GM04503 (cell line): ENCODE data around the gene TNFAIP8L2.
"Not testable (repeated sequence)": the region's sequence is repeated elsewhere in the genome, so short reads cannot be mapped to it uniquely, and the experiment has no call there.

ENCODE experiments used
- DNase-seq: peaks from one replicate; pipeline ENCODE4 v3.0.0-alpha.2; 2012; ENCODE audit warnings: low read depth

The TNFAIP8L2 gene

DNA sequence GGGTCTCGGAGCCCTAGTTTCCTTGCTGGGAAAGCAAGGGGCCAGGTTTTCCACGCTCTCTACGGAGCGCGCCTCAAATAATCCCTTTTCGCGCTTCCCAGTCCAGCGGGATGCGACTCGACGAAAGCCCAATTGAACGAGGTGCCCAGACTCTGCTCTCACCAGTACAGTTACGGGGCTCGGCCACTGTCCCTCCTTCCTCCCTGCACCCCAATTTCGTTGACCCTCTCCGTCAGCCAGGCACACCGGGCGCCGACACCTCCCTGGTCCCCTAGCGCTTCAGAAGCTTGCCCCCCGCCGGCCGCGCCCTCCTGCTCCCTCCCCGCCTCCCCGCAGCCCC is 10.4 kb upstream of the TNFAIP8L2 start:
- no peak for DNase-seq

DNA sequence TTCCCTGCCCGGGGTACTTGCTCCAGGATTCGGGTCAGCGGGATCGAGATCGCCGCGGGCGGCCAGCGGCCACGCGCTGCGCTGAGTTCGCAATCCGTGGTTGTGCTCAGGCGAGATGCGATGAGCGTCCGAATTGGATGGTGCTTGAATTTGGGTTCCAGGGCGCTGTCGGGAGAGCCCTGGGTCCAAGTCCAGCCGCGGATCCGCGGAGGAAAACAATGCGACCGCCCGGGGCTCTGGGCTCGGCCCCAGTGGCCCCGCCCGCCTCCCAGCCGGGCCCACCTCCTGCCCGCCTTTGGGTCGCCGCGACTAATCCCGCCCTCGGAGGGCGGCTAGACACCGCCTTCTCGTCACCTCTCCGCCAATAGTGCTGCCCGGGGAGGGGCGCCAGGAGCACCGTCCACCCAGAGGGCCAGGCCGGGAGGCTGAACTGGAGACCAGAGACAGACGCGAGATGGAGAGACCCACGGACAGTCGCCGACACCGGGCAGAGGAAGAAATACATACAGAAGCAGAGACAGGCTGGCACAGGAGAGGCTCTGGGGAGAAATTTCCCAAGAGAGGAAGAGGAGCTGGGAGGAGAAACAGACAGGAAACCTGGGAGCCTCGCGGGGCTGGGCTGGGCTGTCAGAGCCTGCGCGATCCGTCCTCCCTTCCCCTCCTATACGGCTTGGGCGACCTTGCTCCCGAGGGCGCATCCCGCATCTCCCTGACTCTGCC is 9.9 kb upstream of the TNFAIP8L2 start, which contains the start of gene SEMA6C:
Gene SEMA6C, minus strand, starts transcription at position 220 of the 720 bp plus-strand sequence. CDS start 4,010 bp downstream, outside the sequence.
- DNase-seq = peak; percentile 73

DNA sequence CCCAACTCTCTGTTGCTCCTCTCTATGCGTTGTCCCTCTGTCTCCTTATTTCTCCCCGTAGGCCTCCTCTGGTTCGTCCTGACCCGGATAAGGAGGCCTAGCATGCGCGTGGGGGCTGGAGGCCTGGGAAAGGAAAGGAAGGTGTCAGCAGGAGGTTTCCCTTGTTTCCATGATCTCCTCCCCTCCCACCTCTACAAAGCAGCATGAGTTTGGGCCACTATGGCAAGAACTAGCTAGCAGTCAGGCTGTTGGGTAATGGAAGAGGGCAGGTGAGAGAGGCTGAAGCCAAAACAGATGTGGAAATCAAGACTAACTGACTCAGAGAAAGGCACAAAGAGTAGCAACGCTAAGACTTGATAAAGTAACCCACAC is 9.3 kb upstream of the TNFAIP8L2 start:
- DNase-seq = no peak

GRCh38 chr1:151147665-151148064 is 8.8 kb upstream of the TNFAIP8L2 start:
- no peak for DNase-seq

- DNase-seq = no peak
Observed at GRCh38 chr1:151157067-151157531, 650 bp downstream of the TNFAIP8L2 start.

DNA sequence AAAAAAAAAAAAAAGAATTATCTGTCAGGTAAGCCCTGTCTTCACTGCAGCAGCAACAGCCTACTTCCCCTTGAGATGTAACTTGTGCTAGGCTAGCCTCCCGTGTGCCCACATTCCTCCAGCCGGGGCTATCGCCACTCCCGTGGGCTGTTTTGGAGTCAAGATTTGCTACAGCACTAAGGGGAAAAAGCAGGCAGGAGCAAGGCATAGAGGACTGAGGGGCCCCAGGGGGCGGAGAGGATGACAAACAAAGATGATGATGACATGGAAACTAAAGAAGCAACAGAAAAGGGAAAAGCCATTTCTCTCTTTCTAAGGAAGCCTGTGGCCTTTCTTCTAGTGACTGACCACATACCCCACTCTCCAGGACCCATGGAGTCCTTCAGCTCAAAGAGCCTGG is 1.9 kb downstream of the TNFAIP8L2 start:
- no peak for DNase-seq

DNA sequence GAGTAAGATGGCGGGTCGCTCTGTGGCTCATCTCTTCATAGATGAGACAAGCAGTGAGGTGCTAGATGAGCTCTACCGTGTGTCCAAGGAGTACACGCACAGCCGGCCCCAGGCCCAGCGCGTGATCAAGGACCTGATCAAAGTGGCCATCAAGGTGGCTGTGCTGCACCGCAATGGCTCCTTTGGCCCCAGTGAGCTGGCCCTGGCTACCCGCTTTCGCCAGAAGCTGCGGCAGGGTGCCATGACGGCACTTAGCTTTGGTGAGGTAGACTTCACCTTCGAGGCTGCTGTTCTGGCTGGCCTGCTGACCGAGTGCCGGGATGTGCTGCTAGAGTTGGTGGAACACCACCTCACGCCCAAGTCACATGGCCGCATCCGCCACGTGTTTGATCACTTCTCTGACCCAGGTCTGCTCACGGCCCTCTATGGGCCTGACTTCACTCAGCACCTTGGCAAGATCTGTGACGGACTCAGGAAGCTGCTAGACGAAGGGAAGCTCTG is 2.4 kb downstream of the TNFAIP8L2 start:
- DNase-seq = no peak

DNA sequence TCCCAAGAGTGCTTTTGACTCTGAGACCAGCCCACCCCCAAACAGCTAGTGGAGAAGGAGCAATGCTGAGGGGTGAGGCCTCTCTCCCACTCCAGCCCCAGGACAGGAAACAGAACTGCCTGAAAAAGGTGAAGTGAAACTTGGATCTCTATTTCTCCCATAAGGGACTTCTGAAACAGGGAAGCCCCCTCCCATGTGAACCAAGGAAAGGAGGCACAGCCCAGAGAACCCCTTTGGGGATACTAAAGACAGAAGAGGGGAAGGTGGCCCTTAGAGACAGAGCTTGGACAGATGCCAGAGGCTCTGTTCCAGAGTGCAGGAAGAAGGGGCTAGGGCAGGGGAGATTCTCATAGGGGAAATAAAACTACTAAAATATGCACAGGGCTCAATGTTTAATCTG is 2.9 kb downstream of the TNFAIP8L2 start:
- DNase-seq = no peak

- no peak for DNase-seq
Observed at GRCh38 chr1:151164732-151165280, 8.4 kb downstream of the TNFAIP8L2 start.

DNA sequence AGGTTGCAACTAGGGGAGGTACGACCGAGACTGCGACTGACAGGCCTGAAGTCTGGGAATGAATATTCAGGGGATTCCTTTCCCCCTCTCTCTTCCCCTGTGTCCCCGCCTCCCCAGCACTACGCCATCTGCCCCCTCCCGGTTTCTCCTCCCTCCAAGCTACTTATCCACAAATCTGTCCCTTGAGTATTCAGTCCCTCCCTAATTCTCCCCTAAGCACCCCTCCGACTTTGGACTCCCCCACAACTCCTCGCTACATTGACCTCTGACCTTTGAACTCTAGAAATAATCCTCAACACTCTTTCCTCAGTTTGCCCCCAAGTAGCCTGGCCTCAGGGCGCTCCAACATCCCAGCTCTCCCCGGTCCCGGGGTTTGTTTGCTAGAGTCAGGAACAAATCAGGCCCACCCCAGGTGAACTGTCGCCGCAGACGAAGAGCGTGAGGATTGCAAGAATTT is 8.9 kb downstream of the TNFAIP8L2 start:
- no peak for DNase-seq

DNA sequence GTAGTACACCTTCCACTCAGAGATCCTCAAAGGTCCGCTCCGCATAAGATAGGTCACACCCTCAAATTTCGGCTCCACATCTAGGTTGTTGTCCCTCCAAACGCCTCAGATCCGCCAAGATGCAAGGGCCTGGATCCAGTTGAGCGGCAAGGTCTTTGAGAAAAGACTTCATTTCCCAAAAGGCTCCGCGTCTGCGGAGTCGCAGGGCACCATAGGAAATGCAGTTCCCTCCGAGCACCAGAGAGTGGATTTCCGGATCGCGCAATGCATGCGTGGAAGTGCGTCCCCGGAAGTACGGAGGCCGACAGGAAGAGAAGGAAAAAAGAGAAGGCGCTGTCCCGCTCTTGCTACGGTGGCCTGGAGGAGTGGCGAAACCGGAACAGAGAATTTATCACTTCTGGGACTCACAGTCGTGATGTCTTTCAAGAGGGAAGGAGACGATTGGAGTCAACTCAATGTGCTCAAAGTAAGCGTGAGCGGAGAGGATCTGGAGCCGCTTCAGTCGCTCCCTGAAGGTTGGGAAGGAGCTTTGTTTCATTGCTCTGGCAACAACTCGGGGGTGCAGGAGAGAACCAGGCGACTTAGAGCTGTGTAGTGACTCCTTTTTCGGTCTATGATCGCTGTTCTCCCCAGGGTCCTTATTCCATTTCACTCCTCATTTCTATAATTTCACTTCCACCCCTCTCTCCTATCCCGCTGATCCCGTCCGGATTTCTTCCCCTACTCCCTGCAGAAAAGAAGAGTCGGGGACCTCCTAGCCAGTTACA is 9.5 kb downstream of the TNFAIP8L2 start, which contains the start of the genes LYSMD1 and SCNM1:
Gene LYSMD1, minus strand, starts transcription at position 165 of the 767 bp plus-strand sequence. CDS start 644 bp downstream, outside the sequence.
Gene SCNM1, plus strand, starts transcription at position 407 of the 767 bp plus-strand sequence. Its CDS starts 9 bp downstream, at position 416.
- peak; percentile 98 for DNase-seq

DNA sequence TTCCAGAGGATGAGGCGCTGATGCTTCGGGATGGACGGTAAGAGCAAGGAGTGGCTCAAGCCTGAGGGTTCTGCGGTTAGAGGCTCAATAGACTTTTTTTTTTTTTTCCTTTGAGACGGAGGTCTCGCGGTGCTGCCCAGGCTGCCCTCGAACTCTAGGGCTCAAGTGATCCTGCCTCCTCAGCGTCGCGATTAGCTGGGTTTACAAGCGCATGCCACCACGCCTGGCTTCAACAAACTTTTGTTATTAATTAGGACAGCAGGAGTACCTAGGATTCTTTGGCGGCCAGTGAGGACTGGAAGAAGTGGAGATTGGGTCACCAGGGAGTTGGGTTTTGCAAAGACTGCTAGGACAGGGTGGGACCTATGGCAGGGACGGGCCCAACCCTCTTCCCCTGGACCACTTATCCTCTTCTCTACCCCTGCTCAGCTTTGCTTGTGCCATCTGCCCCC is 10.1 kb downstream of the TNFAIP8L2 start:
- DNase-seq = peak; percentile 56

DNA sequence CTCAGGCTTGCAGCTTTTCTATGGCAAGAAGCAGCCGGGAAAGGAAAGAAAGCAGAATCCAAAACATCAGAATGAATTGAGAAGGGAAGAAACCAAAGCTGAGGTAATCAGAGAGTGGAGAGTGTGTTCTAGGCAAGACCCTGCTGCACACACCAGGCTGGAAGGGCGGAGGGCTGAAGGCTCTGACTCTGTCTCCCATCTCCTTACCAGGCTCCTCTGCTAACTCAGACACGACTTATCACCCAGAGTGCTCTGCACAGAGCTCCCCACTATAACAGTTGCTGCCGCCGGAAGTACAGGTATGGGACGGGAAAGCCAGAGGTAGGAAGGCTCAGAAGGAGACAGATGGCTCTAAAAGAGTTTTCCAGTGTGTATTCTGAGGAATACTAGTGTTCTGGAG is 10.7 kb downstream of the TNFAIP8L2 start:
- no peak for DNase-seq

GRCh38 chr1:151171190-151171589 is 14.7 kb downstream of the TNFAIP8L2 start:
- DNase-seq = no peak

DNA sequence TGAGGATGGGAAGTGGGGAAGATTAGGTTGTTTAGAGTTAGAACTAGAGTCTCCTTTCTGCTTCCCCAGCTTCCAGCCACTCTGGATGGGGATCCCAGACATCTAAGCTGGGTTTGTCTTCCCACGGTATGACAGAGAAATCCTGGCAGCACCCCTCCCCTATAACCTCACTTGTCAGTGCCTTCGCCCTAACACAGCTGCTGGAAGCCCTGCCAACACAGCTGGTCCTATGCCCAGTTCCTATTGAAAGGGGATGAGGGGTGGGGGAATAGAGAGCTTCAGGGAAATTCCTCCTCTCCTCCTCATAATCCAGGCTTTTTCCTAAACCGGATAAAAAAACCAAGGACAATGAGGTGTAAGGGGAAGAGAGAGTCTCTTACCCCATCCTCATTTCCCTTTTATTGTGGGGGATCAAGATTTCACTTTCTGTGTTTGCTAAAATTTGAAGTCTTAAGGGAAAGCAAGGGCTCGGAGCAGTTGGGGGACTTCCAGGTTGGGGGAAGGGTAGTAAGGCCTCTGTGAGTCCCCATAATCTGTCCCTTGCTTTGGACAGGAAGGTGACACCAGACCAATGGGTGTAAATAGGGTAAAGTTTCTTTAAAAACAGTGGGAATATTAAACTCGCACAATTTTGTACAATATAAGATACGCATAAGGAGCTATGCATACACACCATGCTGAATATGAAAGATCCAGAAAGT is 18.7 kb downstream of the TNFAIP8L2 start:
- no peak for DNase-seq

DNA sequence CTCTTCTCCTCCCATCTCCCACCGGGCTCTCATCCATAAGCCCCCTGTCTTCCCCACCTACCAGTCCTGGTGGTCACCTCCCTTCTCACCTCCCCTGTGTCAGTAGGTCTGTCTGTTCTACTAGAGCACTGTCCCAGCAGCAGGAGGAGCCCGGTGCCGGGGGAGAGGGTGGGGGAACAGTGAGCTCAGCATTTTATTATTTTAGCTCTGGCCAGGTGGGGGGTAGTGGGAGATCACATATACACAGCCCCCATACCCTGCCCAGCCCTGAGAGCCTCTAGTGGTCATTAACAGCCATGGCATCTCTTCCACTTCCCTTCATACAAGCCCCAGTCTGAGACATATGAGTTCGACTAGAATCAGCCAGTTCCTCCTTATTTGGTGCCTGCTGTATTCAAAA is 19.4 kb downstream of the TNFAIP8L2 start, which contains the start of gene TMOD4:
Gene TMOD4, minus strand, starts transcription at position 119 of the 400 bp plus-strand sequence. CDS start 1,106 bp downstream, outside the sequence.
- DNase-seq = no peak

GRCh38 chr1:151176514-151177045 is 20.1 kb downstream of the TNFAIP8L2 start:
- no peak for DNase-seq

- DNase-seq = no peak
Observed at GRCh38 chr1:151184211-151184610, 27.8 kb downstream of the TNFAIP8L2 start.

GRCh38 chr1:151187205-151187604 is 30.8 kb downstream of the TNFAIP8L2 start:
- no peak for DNase-seq

DNA sequence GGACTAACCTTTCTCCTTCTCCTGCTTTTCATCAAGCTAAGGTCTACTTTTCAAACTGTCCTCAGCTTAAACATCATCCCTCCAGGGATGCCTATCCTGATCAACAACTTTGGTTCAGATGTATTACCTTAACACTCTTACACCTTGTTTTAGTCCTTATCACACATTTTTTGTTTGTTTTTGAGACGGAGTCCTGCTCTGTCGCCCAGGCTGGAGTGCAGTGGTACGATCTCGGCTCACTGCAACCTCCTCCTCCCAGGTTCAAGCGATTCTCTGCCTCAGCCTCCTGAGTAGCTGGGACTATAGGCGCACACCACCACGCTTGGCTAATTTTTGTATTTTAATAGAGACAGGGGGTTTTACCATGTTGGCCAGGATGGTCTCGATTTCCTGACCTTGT is 32.2 kb downstream of the TNFAIP8L2 start:
- DNase-seq = not testable (repeated sequence)
